GM12878 (cell line): ENCODE measurements around the gene ADAMTSL4. TPM values are rescaled to one million over a fixed set of nuclear protein-coding genes. Genes with fewer than 3 reads are reported as not detected.

ENCODE experiments used
- ATAC-seq: fragments of 200-7000 bp; cut with Tn5 transposase; 3 replicates; pipeline ENCODE4 v1.9.1; 2020; ENCODE audit warnings: mild to moderate bottlenecking, moderate library complexity
- BruUV-seq: library from RNA; stranded (reverse); fragments of 400-500 nt; replicated peaks from 2 replicates; lab custom pipeline; 2021; lab: Mats Ljungman, UMichigan
- CTCF ChIA-PET: fragments of 300-600 bp; sonication (Branson Sonifier 250); formaldehyde crosslinking; extraction: SDS; loops from one replicate; lab custom pipeline; 2021; ENCODE audit warnings: inconsistent platforms; lab: Yijun Ruan, JAX
- POLR2A ChIA-PET: fragments of 350-600 bp; formaldehyde crosslinking; extraction: SDS; loops from one replicate; lab custom pipeline; 2021; ENCODE audit warnings: inconsistent platforms; lab: Charles Lee
- RAD21 ChIA-PET: fragments of 300-600 bp; sonication (Branson Sonifier 250); formaldehyde crosslinking; loops from one replicate; lab custom pipeline; 2023; ENCODE audit warnings: antibody characterized with exemption; ENCODE audit not compliant: unreplicated experiment; lab: Charles Lee
- SMC1A ChIA-PET: fragments of 300-600 bp; sonication (Branson Sonifier 250); formaldehyde crosslinking; loops from one replicate; lab custom pipeline; 2023; ENCODE audit not compliant: unreplicated experiment, uncharacterized antibody; lab: Charles Lee
- DNase-seq: peaks from one replicate; pipeline ENCODE4 v3.0.0-alpha.2; 2011; ENCODE audit warnings: low read depth, low spot score
- FAIRE-seq: peaks from 3 replicates; lab custom pipeline; 2011; peaks lifted over from hg19 to GRCh38; lab: Jason Lieb, UNC
- H2AFZ ChIP-seq: 2 replicates; pipeline ENCODE4 v1.6.0; 2011; ENCODE audit warnings: low read depth, low read length, control low read depth; ENCODE audit not compliant: control insufficient read depth
- H3K27ac ChIP-seq: 2 replicates; pipeline ENCODE4 v1.5.1; 2011; ENCODE audit warnings: control low read depth; ENCODE audit not compliant: control insufficient read depth, insufficient read depth
- H3K27me3 ChIP-seq, 2 experiments: replicated peaks in 1 of 2; 2 replicates each; pipeline versions ENCODE4 v1.6.0 to v1.6.1; 2011; ENCODE audit warnings: low read length in 1 of 2; ENCODE audit not compliant: control insufficient read depth in 2 of 2, insufficient read depth in 2 of 2
- H3K36me3 ChIP-seq, 2 experiments: 2 replicates each; pipeline ENCODE4 v1.5.1; 2011; ENCODE audit warnings: low read length in 1 of 2; ENCODE audit not compliant: control insufficient read depth in 2 of 2, insufficient read depth in 2 of 2
- H3K4me1 ChIP-seq: 2 replicates; pipeline ENCODE4 v1.6.1; 2011; ENCODE audit warnings: mild to moderate bottlenecking, low read length, moderate library complexity, mixed read lengths; ENCODE audit not compliant: control insufficient read depth, insufficient read depth
- H3K4me2 ChIP-seq: 2 replicates; pipeline ENCODE4 v1.6.0; 2011; ENCODE audit warnings: control low read depth; ENCODE audit not compliant: control insufficient read depth, insufficient read depth
- H3K4me3 ChIP-seq: fragments of 200-600 bp; sonication (generic); 2 replicates; pipeline ENCODE4 v1.5.1; 2016
- H3K79me2 ChIP-seq: 2 replicates; pipeline ENCODE4 v1.6.0; 2011; ENCODE audit warnings: low read length; ENCODE audit not compliant: control insufficient read depth, insufficient read depth
- H3K9ac ChIP-seq: 2 replicates; pipeline ENCODE4 v1.8.0; 2011; ENCODE audit warnings: low read length, control low read depth, mixed read lengths; ENCODE audit not compliant: control insufficient read depth, insufficient read depth
- H3K9me3 ChIP-seq: replicated peaks from 3 replicates; pipeline ENCODE4 v1.5.1; 2011; ENCODE audit warnings: mild to moderate bottlenecking, low read length; ENCODE audit not compliant: control insufficient read depth, insufficient read depth
- H4K20me1 ChIP-seq: 2 replicates; pipeline ENCODE4 v1.6.0; 2011; ENCODE audit not compliant: control insufficient read depth, insufficient read depth
- ATF7 ChIP-seq: fragments of 450-650 bp; IDR thresholded peaks from 2 replicates; pipeline ENCODE4 v1.6.1; 2016; ENCODE audit warnings: low read depth, mild to moderate bottlenecking
- BHLHE40 ChIP-seq, 2 experiments: fragments of 450-650 bp in 1 of 2; IDR thresholded peaks; 2 replicates each; pipeline ENCODE4 v1.6.1; 2011 to 2017; ENCODE audit warnings: low read depth in 2 of 2, borderline replicate concordance in 1 of 2, improper control_type of control experiment in 1 of 2, low read length in 1 of 2, mild to moderate bottlenecking in 1 of 2
- CREM ChIP-seq: IDR thresholded peaks from 2 replicates; pipeline ENCODE4 v1.6.1; 2014; ENCODE audit warnings: antibody characterized with exemption, low read depth
- EP300 ChIP-seq, 2 experiments: fragments of 150-350 bp in 1 of 2; IDR thresholded peaks; 2 replicates each; pipeline ENCODE4 v1.6.1; 2011 to 2012; ENCODE audit warnings: low read depth in 2 of 2, low read length in 2 of 2, borderline replicate concordance in 1 of 2, improper control_type of control experiment in 1 of 2, inconsistent platforms in 1 of 2; ENCODE audit not compliant: control insufficient read depth in 1 of 2
- ETV6 ChIP-seq, 2 experiments: fragments of 450-650 bp in 1 of 2; IDR thresholded peaks in 1 of 2; conservative IDR thresholded peaks in 1 of 2; 2 replicates each; pipeline ENCODE4 v1.6.1; 2014; ENCODE audit warnings: antibody characterized with exemption in 1 of 2, borderline replicate concordance in 1 of 2, low read depth in 1 of 2, mild to moderate bottlenecking in 1 of 2, moderate library complexity in 1 of 2
- EZH2 ChIP-seq: IDR thresholded peaks from 2 replicates; pipeline ENCODE4 v1.6.1; 2012; ENCODE audit warnings: low read depth, mild to moderate bottlenecking, control low read depth, inconsistent platforms, low read length, borderline replicate concordance; ENCODE audit not compliant: control insufficient read depth
- HDAC2 ChIP-seq: fragments of 200-600 bp; sonication (generic); IDR thresholded peaks from 2 replicates; pipeline ENCODE4 v1.6.1; 2017
- KLF5 ChIP-seq: fragments of 450-650 bp; IDR thresholded peaks from 2 replicates; pipeline ENCODE4 v1.6.1; 2014; ENCODE audit warnings: mild to moderate bottlenecking; ENCODE audit not compliant: partially characterized antibody
- MEF2A ChIP-seq: IDR thresholded peaks from 2 replicates; pipeline ENCODE4 v1.6.1; 2011; ENCODE audit warnings: low read depth, mild to moderate bottlenecking, low read length, moderate library complexity; ENCODE audit not compliant: insufficient read depth
- NBN ChIP-seq: fragments of 450-650 bp; IDR thresholded peaks from 2 replicates; pipeline ENCODE4 v1.6.1; 2016
- RAD51 ChIP-seq: fragments of 450-650 bp; IDR thresholded peaks from 2 replicates; pipeline ENCODE4 v1.6.1; 2016; ENCODE audit warnings: moderate library complexity, mild to moderate bottlenecking, inconsistent platforms
- SMAD1 ChIP-seq: fragments of 450-650 bp; IDR thresholded peaks from 2 replicates; pipeline ENCODE4 v1.6.1; 2018; ENCODE audit warnings: mild to moderate bottlenecking, low read depth; ENCODE audit not compliant: partially characterized antibody
- STAT1 ChIP-seq: fragments of 450-650 bp; conservative IDR thresholded peaks from 2 replicates; pipeline ENCODE4 v1.6.1; 2014; ENCODE audit warnings: antibody characterized with exemption, mild to moderate bottlenecking
- WGBS: methylation state at CpG from one replicate; pipeline ENCODE4 v1.1.6; 2016; ENCODE audit warnings: low lambda C conversion rate; ENCODE audit not compliant: insufficient replicate concordance, insufficient coverage; ENCODE audit errors: missing lambda C conversion rate; 5-methylcytosine and 5-hydroxymethylcytosine counted together
- in situ Hi-C: fragments of 300-500 bp; cut with MboI; formaldehyde crosslinking; loops from 9 replicates; pipeline ENCODE4 v1.14.3; 2018; ENCODE audit warnings: mixed read lengths
- intact Hi-C: fragments of 100-400 bp; cut with micrococcal nuclease; formaldehyde crosslinking; loops from one replicate; pipeline ENCODE4 v1.14.2; 2022; ENCODE audit not compliant: unreplicated experiment
- polyA plus RNA-seq, 11 experiments: library from polyadenylated mRNA; depleted of rRNA in 4 of 11; unstranded in 6 of 11; stranded (reverse) in 5 of 11; fragments of >200 nt; fragmentation: Nextera tagmentation in 4 of 11; fragmentation: Illumina TruSeq in 1 of 11; extraction: Ambion mirVana in 4 of 11; extraction: Trizol in 1 of 11; gene quantifications; 1 replicate in 1 of 11; 2 replicates in 10 of 11; pipeline versions ENCODE4 v1.2.1 to v1.2.3, GENCODE V29; 2011 to 2016; ENCODE audit warnings: inconsistent platforms in 2 of 11, missing spikeins in 2 of 11, low read depth in 1 of 11
- total RNA-seq, 4 experiments: library from RNA; depleted of rRNA in 3 of 4; stranded (reverse); fragments of >200 nt in 3 of 4; fragmentation: Illumina TruSeq in 1 of 4; extraction: Trizol in 1 of 4; gene quantifications; 2 replicates each; pipeline versions ENCODE4 v1.2.1 to v1.2.3, GENCODE V29; 2013 to 2021
- TF ChIP-seq, protein P1 (sequence below): fragments of 450-650 bp; IDR thresholded peaks from 2 replicates; pipeline ENCODE4 v1.6.1; 2017; ENCODE audit warnings: low read depth, mild to moderate bottlenecking, moderate library complexity
- TF ChIP-seq, protein P2 (sequence below): fragments of 450-650 bp; IDR thresholded peaks from 2 replicates; pipeline ENCODE4 v1.6.1; 2014; ENCODE audit warnings: mild to moderate bottlenecking
- TF ChIP-seq, protein P3 (sequence below): fragments of 450-650 bp; IDR thresholded peaks from 2 replicates; pipeline ENCODE4 v1.6.1; 2017; ENCODE audit warnings: mild to moderate bottlenecking, low read depth, inconsistent platforms; ENCODE audit not compliant: poor library complexity, severe bottlenecking
- TF ChIP-seq, protein P4 (sequence below): IDR thresholded peaks from 2 replicates; pipeline ENCODE4 v1.6.1; 2011; ENCODE audit warnings: borderline replicate concordance, low read depth, mild to moderate bottlenecking, moderate library complexity, mixed read lengths, low read length; ENCODE audit not compliant: insufficient read depth; ENCODE audit errors: extremely low read length

The ADAMTSL4 gene
- total and polyA plus RNA-seq, 10 of the 15 experiments (the other 5 are each of a cell fraction or from before 2014, with no cell fraction given), result 0.04 to 0.15 (median 0.05) TPM; not detected in 5

DNA sequence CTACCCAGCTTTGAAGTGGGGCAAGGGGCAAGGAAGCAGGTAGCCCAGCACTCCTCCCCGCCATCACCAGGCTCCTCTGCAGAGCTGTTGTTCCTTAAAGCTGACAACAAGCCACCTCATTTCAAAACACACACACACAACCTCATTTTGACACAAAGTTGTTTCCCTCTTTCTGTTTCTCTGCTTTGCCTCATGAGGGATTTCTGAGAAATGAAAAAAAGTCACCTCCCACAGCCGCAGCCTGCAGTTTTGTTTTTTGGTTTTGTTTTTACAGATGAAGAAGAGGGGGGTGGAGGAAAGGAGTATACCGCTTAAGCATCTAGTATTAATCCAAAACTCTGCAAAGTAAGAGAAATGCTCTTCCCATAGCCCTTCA lies 18.1 kb downstream of the ADAMTSL4 start:
- ChIA-PET POLR2A (interaction anchor here (1.3 to 11.4 kb wide), 7 partner anchors 9 to 129 kb away, joined by 3 to 324 read pairs (median 8); partner anchors contain the start of genes ENSA, GOLPH3L and MCL1), CTCF (interaction anchor here (0.8 to 13.7 kb wide), 7 partner anchors 9 to 428 kb away, joined by 3 to 390 read pairs (median 4); partner anchors contain the start of genes ENSA and MCL1), SMC1A (interaction anchor here (1.0 to 12.5 kb wide), 9 partner anchors 8 to 439 kb away, joined by 3 to 388 read pairs (median 4); partner anchors contain the start of genes CTSS, ENSA, GOLPH3L and MCL1), RAD21 (interaction anchor here (0.7 to 12.1 kb wide), 10 partner anchors 9 to 429 kb away, joined by 3 to 387 read pairs (median 4); partner anchors contain the start of genes ENSA and MCL1)
- no peaks in the 10 kb centered on the region for H3K27me3 ChIP-seq
- H4K20me1 ChIP-seq, result no peaks in the 10 kb centered on the region
- FAIRE-seq (peak; percentile 93), DNase-seq (peak; percentile 96), ATAC-seq (peak; percentile 49)
- BruUV-seq, result no TSS peak
- in situ Hi-C loops (loop anchor here (5.0 kb wide), 1 partner anchor 45 kb away; no protein-coding TSS in a partner anchor), intact Hi-C loops (no loop called here)
- peak overlapping the region; percentile 77; the same call in 1 of the 2 replicates for H3K9ac ChIP-seq
- 0% methylated on average over 3 of the region's 3 CpGs for WGBS
- H3K4me2 ChIP-seq, result peak overlapping the region; percentile 96
- H3K36me3 ChIP-seq, result peaks cover 0 to 2% of the 10 kb centered on the region in 2 experiments; a peak in 1 of 4 replicates
- peak overlapping the region; percentile 49 for H3K4me3 ChIP-seq
- peaks cover 65% of the 10 kb centered on the region for H3K79me2 ChIP-seq
- H3K4me1 ChIP-seq, result peaks cover 66% of the 10 kb centered on the region
- H3K27ac ChIP-seq, result peak overlapping the region; percentile 98
- H3K9me3 ChIP-seq, result no peaks in the 10 kb centered on the region
- H2AFZ ChIP-seq, result no peak overlapping the region
- TF ChIP-seq SMAD1 (no peak), RAD51 (peak; percentile 46; the same call in 1 of the 2 replicates), KLF5 (peak; percentile 89), EZH2 (no peak), MEF2A (peak; percentile 72; the same call in 1 of the 2 replicates), ETV6 (conservative IDR thresholded peaks at IDR 0.05 in 1 of 2, IDR thresholded peaks at IDR 0.05 in 1 of 2; ENCODE audit: borderline replicate concordance in 1 of 2, low read depth in 1 of 2) (peak in 1 of 2 experiments; percentile 96; a peak in 2 of 4 replicates), BHLHE40 (IDR thresholded peaks at IDR 0.05; ENCODE audit: borderline replicate concordance in 1 of 2, low read depth in 2 of 2, low read length in 1 of 2) (peak; percentile 33 to 73; a peak in 3 of 4 replicates), CREM (peak; percentile 78), ATF7 (peak; percentile 87), STAT1 (peak; percentile 73), HDAC2 (no peak), EP300 (IDR thresholded peaks at IDR 0.05; ENCODE audit: borderline replicate concordance in 1 of 2, control insufficient read depth in 1 of 2, low read depth in 2 of 2, low read length in 2 of 2) (peak; percentile 92 to 94), NBN (peak; percentile 94)
- TF ChIP-seq, protein P1, sequence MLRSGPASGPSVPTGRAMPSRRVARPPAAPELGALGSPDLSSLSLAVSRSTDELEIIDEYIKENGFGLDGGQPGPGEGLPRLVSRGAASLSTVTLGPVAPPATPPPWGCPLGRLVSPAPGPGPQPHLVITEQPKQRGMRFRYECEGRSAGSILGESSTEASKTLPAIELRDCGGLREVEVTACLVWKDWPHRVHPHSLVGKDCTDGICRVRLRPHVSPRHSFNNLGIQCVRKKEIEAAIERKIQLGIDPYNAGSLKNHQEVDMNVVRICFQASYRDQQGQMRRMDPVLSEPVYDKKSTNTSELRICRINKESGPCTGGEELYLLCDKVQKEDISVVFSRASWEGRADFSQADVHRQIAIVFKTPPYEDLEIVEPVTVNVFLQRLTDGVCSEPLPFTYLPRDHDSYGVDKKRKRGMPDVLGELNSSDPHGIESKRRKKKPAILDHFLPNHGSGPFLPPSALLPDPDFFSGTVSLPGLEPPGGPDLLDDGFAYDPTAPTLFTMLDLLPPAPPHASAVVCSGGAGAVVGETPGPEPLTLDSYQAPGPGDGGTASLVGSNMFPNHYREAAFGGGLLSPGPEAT, result peak; percentile 91
- TF ChIP-seq, protein P2, sequence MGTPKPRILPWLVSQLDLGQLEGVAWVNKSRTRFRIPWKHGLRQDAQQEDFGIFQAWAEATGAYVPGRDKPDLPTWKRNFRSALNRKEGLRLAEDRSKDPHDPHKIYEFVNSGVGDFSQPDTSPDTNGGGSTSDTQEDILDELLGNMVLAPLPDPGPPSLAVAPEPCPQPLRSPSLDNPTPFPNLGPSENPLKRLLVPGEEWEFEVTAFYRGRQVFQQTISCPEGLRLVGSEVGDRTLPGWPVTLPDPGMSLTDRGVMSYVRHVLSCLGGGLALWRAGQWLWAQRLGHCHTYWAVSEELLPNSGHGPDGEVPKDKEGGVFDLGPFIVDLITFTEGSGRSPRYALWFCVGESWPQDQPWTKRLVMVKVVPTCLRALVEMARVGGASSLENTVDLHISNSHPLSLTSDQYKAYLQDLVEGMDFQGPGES, result no peak
- TF ChIP-seq, protein P3, sequence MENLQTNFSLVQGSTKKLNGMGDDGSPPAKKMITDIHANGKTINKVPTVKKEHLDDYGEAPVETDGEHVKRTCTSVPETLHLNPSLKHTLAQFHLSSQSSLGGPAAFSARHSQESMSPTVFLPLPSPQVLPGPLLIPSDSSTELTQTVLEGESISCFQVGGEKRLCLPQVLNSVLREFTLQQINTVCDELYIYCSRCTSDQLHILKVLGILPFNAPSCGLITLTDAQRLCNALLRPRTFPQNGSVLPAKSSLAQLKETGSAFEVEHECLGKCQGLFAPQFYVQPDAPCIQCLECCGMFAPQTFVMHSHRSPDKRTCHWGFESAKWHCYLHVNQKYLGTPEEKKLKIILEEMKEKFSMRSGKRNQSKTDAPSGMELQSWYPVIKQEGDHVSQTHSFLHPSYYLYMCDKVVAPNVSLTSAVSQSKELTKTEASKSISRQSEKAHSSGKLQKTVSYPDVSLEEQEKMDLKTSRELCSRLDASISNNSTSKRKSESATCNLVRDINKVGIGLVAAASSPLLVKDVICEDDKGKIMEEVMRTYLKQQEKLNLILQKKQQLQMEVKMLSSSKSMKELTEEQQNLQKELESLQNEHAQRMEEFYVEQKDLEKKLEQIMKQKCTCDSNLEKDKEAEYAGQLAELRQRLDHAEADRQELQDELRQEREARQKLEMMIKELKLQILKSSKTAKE, result peak; percentile 95
- TF ChIP-seq, protein P4, sequence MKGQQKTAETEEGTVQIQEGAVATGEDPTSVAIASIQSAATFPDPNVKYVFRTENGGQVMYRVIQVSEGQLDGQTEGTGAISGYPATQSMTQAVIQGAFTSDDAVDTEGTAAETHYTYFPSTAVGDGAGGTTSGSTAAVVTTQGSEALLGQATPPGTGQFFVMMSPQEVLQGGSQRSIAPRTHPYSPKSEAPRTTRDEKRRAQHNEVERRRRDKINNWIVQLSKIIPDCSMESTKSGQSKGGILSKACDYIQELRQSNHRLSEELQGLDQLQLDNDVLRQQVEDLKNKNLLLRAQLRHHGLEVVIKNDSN, result no peak
